ENCODE results near the gene HMG20A. TPM values are rescaled to one million over a fixed set of nuclear protein-coding genes. Genes with fewer than 3 reads are reported as not detected.

The HMG20A gene
- total and polyA plus RNA-seq, 2 experiments from 2014 or later = 17.8 to 57.8 TPM

- Histone ChIP-seq H3F3A (replicated peaks; ENCODE audit: low read depth) (peaks cover 3% of the 10 kb centered on the region; the same call in 1 of the 2 replicates), H3K27ac (ENCODE audit: low read depth) (no peak overlapping the region), H3K36me3 (ENCODE audit: insufficient read depth) (no peaks in the 10 kb centered on the region), H3K27me3 (ENCODE audit: insufficient read depth) (no peaks in the 10 kb centered on the region), H4K20me1 (replicated peaks; ENCODE audit: insufficient read depth) (no peaks in the 10 kb centered on the region), H3K4me2 (no peak overlapping the region), H3K79me2 (replicated peaks; ENCODE audit: insufficient read depth) (no peaks in the 10 kb centered on the region), H3K9me2 (ENCODE audit: insufficient read depth) (no peaks in the 10 kb centered on the region), H3K4me3 (no peak overlapping the region), H2AFZ (no peak overlapping the region), H3K4me1 (ENCODE audit: insufficient read depth) (peaks cover 52% of the 10 kb centered on the region)
- Mint-ChIP-seq H3K4me1 (peaks cover 60% of the 10 kb centered on the region), H3K27me3 (ENCODE audit: insufficient read depth, low read depth, poor library complexity) (peaks cover 10% of the 10 kb centered on the region), H3K27ac (no peak overlapping the region), H3K9me3 (no peaks in the 10 kb centered on the region; the same call in 2 of the 3 replicates), H3K36me3 (ENCODE audit: low read depth) (no peaks in the 10 kb centered on the region), H3K4me3 (no peak overlapping the region)
- no peak for TF ChIP-seq EZH2phosphoT487 (IDR thresholded peaks at IDR 0.05; ENCODE audit: unreplicated experiment)
- TF ChIP-seq ZNF462 (CRISPR knock-in tag; IDR thresholded peaks at IDR 0.05) = no peak
- no peak for TF ChIP-seq JUNB (IDR thresholded peaks at IDR 0.05; ENCODE audit: unreplicated experiment)
- DNase-seq (ENCODE audit: low spot score) (no peak), ATAC-seq (no peak)
Observed at GRCh38 chr15:77500989-77501388, 80.3 kb downstream of the HMG20A start.

GRCh38 chr15:77502379-77503095 is 81.8 kb downstream of the HMG20A start:
- H3K27me3 Mint-ChIP-seq (ENCODE audit: insufficient read depth, low read depth, poor library complexity) = peaks cover 8% of the 10 kb centered on the region
- Histone ChIP-seq H3K9me2 (ENCODE audit: insufficient read depth) (no peaks in the 10 kb centered on the region), H3K27me3 (ENCODE audit: insufficient read depth) (no peaks in the 10 kb centered on the region), H3K4me2 (no peak overlapping the region), H3K36me3 (ENCODE audit: insufficient read depth) (no peaks in the 10 kb centered on the region), H3K4me3 (no peak overlapping the region), H2AFZ (no peak overlapping the region), H3K27ac (ENCODE audit: low read depth) (no peak overlapping the region), H3F3A (replicated peaks; ENCODE audit: low read depth) (peaks cover 3% of the 10 kb centered on the region; the same call in 1 of the 2 replicates), H4K20me1 (replicated peaks; ENCODE audit: insufficient read depth) (no peaks in the 10 kb centered on the region), H3K4me1 (ENCODE audit: insufficient read depth) (peaks cover 47% of the 10 kb centered on the region), H3K79me2 (replicated peaks; ENCODE audit: insufficient read depth) (no peaks in the 10 kb centered on the region)
- no peaks in the 10 kb centered on the region for H3K36me3 Mint-ChIP-seq (ENCODE audit: low read depth)
- H3K4me1 Mint-ChIP-seq = peaks cover 61% of the 10 kb centered on the region
- ATAC-seq (no peak), DNase-seq (ENCODE audit: low spot score) (no peak)
- no peak overlapping the region for H3K27ac Mint-ChIP-seq
- H3K9me3 Mint-ChIP-seq = no peaks in the 10 kb centered on the region
- no peak overlapping the region for H3K4me3 Mint-ChIP-seq
- TF ChIP-seq EZH2phosphoT487 (IDR thresholded peaks at IDR 0.05; ENCODE audit: unreplicated experiment) (no peak), REST (IDR thresholded peaks at IDR 0.05; ENCODE audit: unreplicated experiment) (no peak), EZH2 (IDR thresholded peaks at IDR 0.05; ENCODE audit: low read depth, unreplicated experiment) (no peak), CTCF (conservative IDR thresholded peaks at IDR 0.05; ENCODE audit: low read depth in 2 of 2) (no peak), JUNB (IDR thresholded peaks at IDR 0.05; ENCODE audit: unreplicated experiment) (no peak)

Measured in GM23338 (cell line).